IMR-90 (cell line): Measurements from ENCODE around the gene IL17REL.

Source experiments
- CEBPB ChIP-seq: IDR thresholded peaks from 2 replicates; pipeline ENCODE4 v1.6.1; 2012; ENCODE audit warnings: low read depth, low read length, improper control_type of control experiment
- CHD1 ChIP-seq: IDR thresholded peaks from 2 replicates; pipeline ENCODE4 v1.6.1; 2012; ENCODE audit warnings: low read depth, low read length, improper control_type of control experiment
- CTCF ChIP-seq: conservative IDR thresholded peaks from 2 replicates; pipeline ENCODE4 v1.5.1; 2012; ENCODE audit warnings: mild to moderate bottlenecking, low read depth, low read length, improper control_type of control experiment
- NFE2L2 ChIP-seq: fragments of 150-350 bp; IDR thresholded peaks from 2 replicates; pipeline ENCODE4 v1.6.1; 2016; ENCODE audit warnings: low read depth, mild to moderate bottlenecking, low read length
- POLR2A ChIP-seq: IDR thresholded peaks from 2 replicates; pipeline ENCODE4 v1.6.1; 2012; ENCODE audit warnings: mild to moderate bottlenecking, low read depth, low read length
- TF ChIP-seq, protein P1 (sequence below): fragments of 150-350 bp; IDR thresholded peaks from 2 replicates; pipeline ENCODE4 v1.6.1; 2016; ENCODE audit warnings: low read depth, mild to moderate bottlenecking, low read length, moderate library complexity, borderline replicate concordance

GRCh38 chr22:50014655-50015401 lies 2.3 kb upstream of the IL17REL start:
- no peak for TF ChIP-seq POLR2A
- TF ChIP-seq CTCF: no peak
- no peak for TF ChIP-seq CEBPB
- no peak for TF ChIP-seq NFE2L2
- no peak for TF ChIP-seq CHD1
- TF ChIP-seq, protein P1, sequence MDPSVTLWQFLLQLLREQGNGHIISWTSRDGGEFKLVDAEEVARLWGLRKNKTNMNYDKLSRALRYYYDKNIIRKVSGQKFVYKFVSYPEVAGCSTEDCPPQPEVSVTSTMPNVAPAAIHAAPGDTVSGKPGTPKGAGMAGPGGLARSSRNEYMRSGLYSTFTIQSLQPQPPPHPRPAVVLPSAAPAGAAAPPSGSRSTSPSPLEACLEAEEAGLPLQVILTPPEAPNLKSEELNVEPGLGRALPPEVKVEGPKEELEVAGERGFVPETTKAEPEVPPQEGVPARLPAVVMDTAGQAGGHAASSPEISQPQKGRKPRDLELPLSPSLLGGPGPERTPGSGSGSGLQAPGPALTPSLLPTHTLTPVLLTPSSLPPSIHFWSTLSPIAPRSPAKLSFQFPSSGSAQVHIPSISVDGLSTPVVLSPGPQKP: no peak
